Stimulated activated naive CD8-positive, alpha-beta T cell treated with anti-CD3 and anti-CD28 coated beads, Interleukin-15, amount 100 ng/mL, for 72 hours (primary cell): ENCODE results near the gene C20orf202.
A peak's percentile ranks its signal among the peaks of the same experiment; 100 is the strongest.
"Not testable (repeated sequence)": the region's sequence is repeated elsewhere in the genome, so short reads cannot be mapped to it uniquely, and the experiment has no call there.

ENCODE experiments used
- ATAC-seq: fragments of 150-1000 bp; cut with Tn5 transposase; 2 replicates; pipeline ENCODE4 v1.10.0; 2021; ENCODE audit warnings: mild to moderate bottlenecking, moderate library complexity
- DNase-seq, 2 donors: peaks; one replicate each; pipeline ENCODE4 v3.0.0; 2021 to 2022
- H3K27ac Mint-ChIP-seq, 2 donors: one replicate each; pipeline ENCODE4 v1.8.0; 2022; ENCODE audit warnings: mild to moderate bottlenecking in 2 of 2, mixed read lengths in 2 of 2, moderate library complexity in 2 of 2
- H3K27me3 Mint-ChIP-seq: one replicate; pipeline ENCODE4 v1.8.0; 2022; ENCODE audit warnings: mixed read lengths
- H3K4me1 Mint-ChIP-seq: one replicate; pipeline ENCODE4 v1.8.0; 2022; ENCODE audit warnings: mild to moderate bottlenecking, mixed read lengths
- H3K4me3 Mint-ChIP-seq, 2 donors: one replicate each; pipeline ENCODE4 v1.8.0; 2022; ENCODE audit warnings: mild to moderate bottlenecking in 2 of 2, mixed read lengths in 2 of 2, moderate library complexity in 1 of 2
- H3K9me3 Mint-ChIP-seq, 2 donors: one replicate each; pipeline ENCODE4 v1.8.0; 2022; ENCODE audit warnings: mixed read lengths in 2 of 2

The C20orf202 gene

DNA sequence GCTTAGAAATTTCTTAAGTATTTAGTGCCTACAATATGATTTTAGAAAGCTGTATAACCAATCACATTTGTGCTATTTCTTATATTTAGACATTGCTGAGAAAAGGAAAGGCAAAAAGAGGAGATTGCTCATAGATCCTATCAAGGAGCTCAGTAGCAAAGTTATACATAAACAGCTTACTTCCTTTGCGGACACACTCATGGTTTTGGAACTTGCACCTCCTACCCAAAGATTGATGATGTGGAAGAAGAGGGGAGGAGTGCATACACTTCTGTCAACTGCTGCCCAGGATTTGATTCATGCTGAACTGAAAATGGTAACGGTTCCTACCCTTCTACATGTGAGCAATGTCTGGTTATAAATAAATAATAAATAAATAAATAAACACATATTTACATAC lies 39.3 kb downstream of the C20orf202 start:
- ATAC-seq: no peak
- H3K27me3 Mint-ChIP-seq: no peaks in the 10 kb centered on the region
- H3K4me3 Mint-ChIP-seq: no peak overlapping the region
- H3K4me1 Mint-ChIP-seq: peaks cover 9% of the 10 kb centered on the region
- no peaks in the 10 kb centered on the region for H3K9me3 Mint-ChIP-seq
- H3K27ac Mint-ChIP-seq: no peak overlapping the region
- DNase-seq: no peak

- peaks cover 17% of the 10 kb centered on the region for H3K4me1 Mint-ChIP-seq
- no peaks in the 10 kb centered on the region for H3K27me3 Mint-ChIP-seq
- no peak overlapping the region for H3K4me3 Mint-ChIP-seq
- DNase-seq (no peak), ATAC-seq (no peak)
- peaks cover under 1 to 2% of the 10 kb centered on the region in 2 donors for H3K9me3 Mint-ChIP-seq
- H3K27ac Mint-ChIP-seq: no peak overlapping the region
These were observed 42.3 kb downstream of the C20orf202 start for GRCh38 chr20:1245578-1245977.

- Mint-ChIP-seq H3K27ac (no peak overlapping the region), H3K4me1 (peaks cover 20% of the 10 kb centered on the region), H3K4me3 (no peak overlapping the region), H3K9me3 (peaks cover 5 to 8% of the 10 kb centered on the region in 2 donors), H3K27me3 (no peaks in the 10 kb centered on the region)
- DNase-seq (no peak), ATAC-seq (peak; percentile 42)
These were observed 44.4 kb downstream of the C20orf202 start for GRCh38 chr20:1247689-1248088.

GRCh38 chr20:1250282-1250681 lies 47.0 kb downstream of the C20orf202 start:
- not testable (repeated sequence) for H3K4me3 Mint-ChIP-seq, ATAC-seq, H3K27ac Mint-ChIP-seq, H3K27me3 Mint-ChIP-seq, H3K9me3 Mint-ChIP-seq, DNase-seq
- peaks cover 19% of the 10 kb centered on the region for H3K4me1 Mint-ChIP-seq

DNA sequence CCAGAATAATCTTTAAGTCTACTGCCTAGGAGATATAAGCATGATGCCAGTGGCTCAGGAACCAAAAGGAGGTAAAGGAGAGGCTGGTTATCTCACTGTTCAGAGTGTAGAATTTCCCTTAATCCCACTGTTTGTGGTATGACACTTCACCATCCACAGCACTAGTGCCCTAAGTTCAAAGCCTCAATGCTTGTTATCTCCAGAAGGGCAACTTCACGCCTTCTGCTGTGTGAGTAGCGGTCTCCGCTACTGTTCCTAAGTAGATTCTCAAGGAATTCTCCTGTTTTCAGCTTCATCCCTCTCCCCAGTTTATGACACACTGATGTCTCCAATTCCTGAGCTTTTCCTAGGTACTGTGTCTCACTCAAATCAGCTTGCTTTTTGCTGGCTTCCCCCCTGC lies 49.2 kb downstream of the C20orf202 start:
- Mint-ChIP-seq H3K27ac (no peak overlapping the region), H3K9me3 (peaks cover 5 to 8% of the 10 kb centered on the region in 2 donors), H3K4me1 (peaks cover 22% of the 10 kb centered on the region), H3K4me3 (no peak overlapping the region), H3K27me3 (no peaks in the 10 kb centered on the region)
- no peak for DNase-seq
- ATAC-seq: no peak

GRCh38 chr20:1254254-1254653 lies 51.0 kb downstream of the C20orf202 start:
- Mint-ChIP-seq H3K27ac (no peak overlapping the region), H3K4me3 (no peak overlapping the region), H3K9me3 (peaks cover 5 to 8% of the 10 kb centered on the region in 2 donors), H3K27me3 (no peaks in the 10 kb centered on the region), H3K4me1 (peaks cover 13% of the 10 kb centered on the region)
- no peak for DNase-seq
- no peak for ATAC-seq

DNA sequence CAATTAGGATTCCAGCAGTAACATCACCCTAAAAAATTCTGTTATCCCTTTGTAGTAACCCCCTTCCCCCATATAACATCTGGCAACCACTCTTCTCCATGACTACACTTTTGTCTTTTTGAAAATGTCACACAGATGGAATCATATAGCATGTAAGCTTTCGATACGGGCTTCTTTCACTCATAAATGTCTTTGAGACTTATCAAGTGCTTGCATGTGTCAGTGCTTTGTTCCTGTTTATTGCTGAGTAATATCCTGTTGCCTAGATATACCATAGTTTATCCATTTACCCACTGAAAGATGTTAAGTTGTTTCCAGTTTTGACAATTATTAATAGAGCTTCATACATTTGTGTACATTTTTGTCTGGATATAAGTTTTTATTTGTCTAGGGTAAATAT lies 52.4 kb downstream of the C20orf202 start:
- no peak for DNase-seq
- Mint-ChIP-seq H3K9me3 (peaks cover 4 to 6% of the 10 kb centered on the region in 2 donors), H3K27me3 (no peaks in the 10 kb centered on the region), H3K27ac (no peak overlapping the region), H3K4me1 (peaks cover 13% of the 10 kb centered on the region), H3K4me3 (no peak overlapping the region)
- ATAC-seq: no peak
